Right ventricle myocardium inferior (tissue), 1 donor: Measurements from ENCODE around the gene SAMSN1. TPM values are rescaled to one million over a fixed set of nuclear protein-coding genes. Genes with fewer than 3 reads are reported as not detected.
A peak's percentile ranks its signal among the peaks of the same experiment; 100 is the strongest.
"Not testable (repeated sequence)": the region's sequence is repeated elsewhere in the genome, so short reads cannot be mapped to it uniquely, and the experiment has no call there.

Experiments used
- ATAC-seq: fragments of 200-7000 bp; cut with Tn5 transposase; one replicate; pipeline ENCODE4 v1.9.1; 2020; ENCODE audit warnings: mild to moderate bottlenecking, moderate library complexity
- DNase-seq: peaks from one replicate; pipeline ENCODE4 v3.0.0; 2021; ENCODE audit errors: missing footprints
- intact Hi-C: fragments of 100-400 bp; cut with DNase I; formaldehyde crosslinking; loops from one replicate; pipeline ENCODE4 v1.11.0; 2022
- total RNA-seq: library from RNA; stranded (reverse); fragmentation: NEBNext Ultra II Directional; extraction: Animal tissue kit (Norgen Biotek cat#: 25700); gene quantifications from one replicate; pipeline ENCODE4 v1.2.1, GENCODE V29; 2021
- donor health status: DM: no; HTN: yes; CAD: no; lungs with severe emphysema.

SAMSN1 gene
- total RNA-seq, 1 donor from 2014 or later: 2.4 TPM

GRCh38 chr21:14567331-14568279, 21.5 kb upstream of the SAMSN1 start:
- DNase-seq: no peak
- intact Hi-C loops: no loop called here
- no peak for ATAC-seq

DNA sequence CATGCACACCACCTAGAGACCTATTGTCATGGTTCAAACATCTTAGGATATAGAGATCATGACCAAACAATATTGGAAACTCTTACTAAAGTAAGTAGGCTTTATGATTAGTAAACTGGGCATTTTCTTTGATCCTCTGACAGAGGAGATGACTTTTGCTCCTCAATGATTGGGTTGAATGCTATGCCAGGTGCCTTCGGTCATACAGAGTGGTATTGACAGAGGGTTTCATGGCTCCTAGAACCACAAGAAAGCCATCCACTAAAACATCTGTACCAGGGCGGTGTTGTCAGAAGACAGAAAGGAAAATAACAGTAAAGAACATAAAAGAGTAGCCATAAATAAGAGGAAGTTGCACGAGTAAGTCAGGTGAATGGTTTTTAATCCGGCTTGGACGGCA, 20.8 kb upstream of the SAMSN1 start:
- intact Hi-C loops: no loop called here
- ATAC-seq (no peak), DNase-seq (no peak)

GRCh38 chr21:14562959-14563358, 16.8 kb upstream of the SAMSN1 start:
- no peak for DNase-seq
- intact Hi-C loops: no loop called here
- ATAC-seq: no peak

GRCh38 chr21:14560555-14560954, 14.4 kb upstream of the SAMSN1 start:
- DNase-seq (no peak), ATAC-seq (no peak)
- intact Hi-C loops: no loop called here

GRCh38 chr21:14560139-14560538, 14.0 kb upstream of the SAMSN1 start:
- no peak for DNase-seq
- intact Hi-C loops: no loop called here
- no peak for ATAC-seq

DNA sequence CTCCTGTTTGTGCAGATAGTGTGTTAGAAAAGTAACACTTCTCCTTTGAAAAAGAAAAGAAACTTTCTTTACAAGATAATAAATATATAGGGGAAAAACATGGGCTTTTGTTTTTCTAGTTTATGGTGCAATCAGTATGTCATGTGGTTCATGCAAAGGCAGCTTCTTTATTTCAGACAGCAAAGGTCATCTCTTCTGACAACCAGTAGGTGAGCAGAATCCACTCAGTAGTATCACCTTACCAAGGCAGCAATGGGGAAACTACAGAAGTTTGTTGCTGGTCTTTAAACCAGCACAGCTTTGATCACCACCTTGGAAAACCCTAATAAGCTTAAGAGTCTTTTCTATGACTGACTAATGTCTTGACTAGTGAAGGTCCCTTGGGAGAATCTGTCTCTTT, 13.0 kb upstream of the SAMSN1 start:
- ATAC-seq (no peak), DNase-seq (no peak)
- intact Hi-C loops: no loop called here

- intact Hi-C loops: no loop called here
Observed at GRCh38 chr21:14557413-14557812, 11.3 kb upstream of the SAMSN1 start.

DNA sequence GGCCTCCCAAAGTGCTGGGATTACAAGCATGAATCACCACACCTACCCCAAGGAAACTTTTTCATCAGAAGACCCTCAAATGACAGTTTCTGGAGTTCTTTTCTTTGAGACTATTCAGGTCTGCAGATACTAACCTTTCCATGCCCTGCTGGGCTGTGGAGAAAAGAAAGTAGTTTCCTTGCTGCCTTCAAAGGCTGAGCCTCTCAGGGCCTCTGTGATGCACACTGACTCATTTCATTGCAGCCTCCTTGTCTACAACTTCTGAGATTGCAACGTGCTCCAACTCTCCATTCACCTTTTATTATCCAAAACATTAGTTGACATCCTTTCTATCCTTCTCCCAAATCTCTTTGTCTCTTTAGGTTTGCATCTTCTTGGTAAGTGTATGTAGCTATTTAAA, 8.8 kb upstream of the SAMSN1 start:
- DNase-seq (no peak), ATAC-seq (no peak)
- intact Hi-C loops: no loop called here

More at GRCh38 chr21:14557413-14557812, 11.3 kb upstream of the SAMSN1 start:
- DNase-seq: no peak
- no peak for ATAC-seq

GRCh38 chr21:14553422-14553821, 7.3 kb upstream of the SAMSN1 start:
- intact Hi-C loops: no loop called here
- ATAC-seq: no peak

DNA sequence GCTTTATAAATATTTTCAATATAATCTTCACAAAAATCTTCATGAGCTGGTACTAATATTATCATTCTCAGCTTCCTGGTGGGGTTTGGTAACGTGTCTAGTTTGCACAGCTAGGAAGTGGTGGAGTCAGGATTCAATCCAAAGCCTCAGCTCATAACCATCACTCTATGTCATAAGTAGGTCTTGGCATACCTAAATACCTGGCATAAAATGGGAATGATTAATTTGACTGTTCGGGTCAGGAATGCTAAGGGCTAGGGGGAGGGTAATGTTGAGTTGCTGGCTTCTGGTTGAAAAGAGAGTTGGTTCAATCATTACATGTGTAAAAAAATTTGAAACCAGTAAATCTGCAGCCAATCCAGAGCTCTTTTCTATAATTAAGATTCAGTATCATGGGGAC, 5.6 kb upstream of the SAMSN1 start:
- no peak for ATAC-seq
- intact Hi-C loops: no loop called here
- no peak for DNase-seq

More at GRCh38 chr21:14553422-14553821, 7.3 kb upstream of the SAMSN1 start:
- DNase-seq: no peak

DNA sequence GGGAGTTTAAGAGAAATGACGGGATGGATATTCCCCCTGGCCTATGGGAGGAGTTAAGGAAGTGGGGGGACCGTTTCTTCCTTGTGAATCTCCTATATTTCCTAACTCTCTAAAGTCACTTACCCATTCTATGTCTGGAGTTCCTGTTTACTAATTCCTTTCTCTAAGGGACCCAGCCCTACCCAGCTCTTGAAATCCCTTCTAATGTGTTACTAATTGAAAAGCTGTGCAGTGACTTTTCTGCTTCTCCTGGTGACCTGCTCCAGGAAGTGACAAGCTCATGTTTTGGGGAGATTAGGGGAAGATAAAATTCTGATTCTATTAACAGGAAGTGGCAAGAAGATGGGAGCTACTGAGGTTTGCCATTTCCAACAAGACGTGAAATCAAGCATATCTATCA, 4.0 kb upstream of the SAMSN1 start:
- no peak for DNase-seq
- intact Hi-C loops: no loop called here
- no peak for ATAC-seq

DNA sequence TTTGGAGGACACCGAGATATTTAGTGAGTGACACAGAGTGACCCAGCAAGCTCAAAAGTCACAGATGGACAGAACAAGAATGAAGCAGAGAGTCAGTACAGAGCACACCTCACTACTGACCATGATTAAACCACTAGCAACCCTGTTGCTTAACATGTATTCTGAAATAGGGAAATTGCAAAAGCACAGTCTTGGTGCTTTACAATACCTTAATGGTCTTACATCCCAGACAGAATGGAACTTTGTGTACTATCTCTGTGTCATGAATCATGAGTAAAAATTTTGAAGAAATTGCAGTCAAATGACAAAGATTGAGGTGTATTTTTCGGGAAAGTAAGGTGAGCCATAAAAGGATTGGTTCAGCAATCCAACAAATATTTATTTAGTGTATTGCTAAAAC, 2.7 kb upstream of the SAMSN1 start:
- ATAC-seq (peak; percentile 70), DNase-seq (no peak)
- intact Hi-C loops: no loop called here

DNA sequence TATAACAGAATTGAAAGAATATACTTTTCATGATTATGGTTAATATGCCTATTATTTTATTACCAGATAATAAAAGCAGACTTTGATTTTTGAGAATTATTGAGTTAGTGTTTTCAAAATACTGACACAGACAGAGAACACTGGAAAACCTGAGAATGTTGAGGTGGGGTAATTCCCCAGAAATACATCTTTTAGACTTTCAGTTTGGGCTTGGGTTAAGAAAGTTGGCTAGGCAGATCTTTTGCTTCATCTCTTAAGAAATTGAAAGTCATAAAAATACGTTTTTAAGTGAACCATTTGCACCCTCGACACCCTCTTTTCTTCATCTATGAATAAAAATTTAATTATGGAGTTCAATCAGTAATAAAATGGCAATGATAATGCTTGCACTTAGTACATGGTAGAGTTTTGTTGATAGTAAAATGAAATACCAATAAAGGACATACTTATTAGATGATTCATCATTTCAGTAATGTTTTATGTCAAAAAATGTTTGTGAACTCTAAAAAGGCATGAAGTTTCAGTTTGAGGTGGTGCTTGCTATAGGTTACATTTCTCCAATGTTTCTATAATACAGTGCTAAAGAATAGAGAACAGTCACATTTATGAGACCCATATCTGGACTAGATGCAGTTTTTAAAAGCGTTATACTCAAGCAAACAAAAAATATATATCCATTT, 1.9 kb upstream of the SAMSN1 start:
- DNase-seq (no peak), ATAC-seq (no peak)
- intact Hi-C loops: no loop called here

DNA sequence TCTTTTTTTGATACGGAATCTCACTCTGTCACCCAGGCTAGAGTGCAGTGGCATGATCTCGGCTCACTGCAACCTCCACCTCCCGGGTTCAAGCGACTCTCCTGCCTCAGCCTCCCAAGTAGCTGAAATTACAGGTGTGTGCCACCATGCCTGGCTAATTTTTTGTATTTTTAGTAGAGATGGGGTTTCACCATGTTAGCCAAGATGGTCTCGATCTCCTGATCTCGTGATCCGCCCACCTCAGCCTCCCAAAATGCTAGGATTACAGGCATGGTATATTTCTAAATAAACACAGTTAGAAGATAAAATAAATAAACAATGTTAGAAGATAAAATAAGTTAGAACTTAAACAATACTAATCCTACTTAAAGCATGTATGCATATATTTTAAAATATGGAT, 604 bp upstream of the SAMSN1 start:
- DNase-seq, ATAC-seq, intact Hi-C loops: not testable (repeated sequence)

- intact Hi-C loops: no loop called here
Observed at GRCh38 chr21:14543983-14544382, 2.1 kb downstream of the SAMSN1 start.

GRCh38 chr21:14542638-14543037, 3.5 kb downstream of the SAMSN1 start:
- intact Hi-C loops: no loop called here
- ATAC-seq: no peak
- no peak for DNase-seq

More at GRCh38 chr21:14543983-14544382, 2.1 kb downstream of the SAMSN1 start:
- no peak for DNase-seq
- ATAC-seq: no peak

GRCh38 chr21:14541841-14542490, 4.1 kb downstream of the SAMSN1 start:
- intact Hi-C loops: no loop called here
- ATAC-seq (no peak), DNase-seq (no peak)

- intact Hi-C loops: no loop called here
- DNase-seq: no peak
- ATAC-seq: no peak
Observed at GRCh38 chr21:14538483-14538882, 7.6 kb downstream of the SAMSN1 start.

- ATAC-seq: no peak
- DNase-seq: no peak
- intact Hi-C loops: no loop called here
Observed at GRCh38 chr21:14536929-14537328, 9.2 kb downstream of the SAMSN1 start.

DNA sequence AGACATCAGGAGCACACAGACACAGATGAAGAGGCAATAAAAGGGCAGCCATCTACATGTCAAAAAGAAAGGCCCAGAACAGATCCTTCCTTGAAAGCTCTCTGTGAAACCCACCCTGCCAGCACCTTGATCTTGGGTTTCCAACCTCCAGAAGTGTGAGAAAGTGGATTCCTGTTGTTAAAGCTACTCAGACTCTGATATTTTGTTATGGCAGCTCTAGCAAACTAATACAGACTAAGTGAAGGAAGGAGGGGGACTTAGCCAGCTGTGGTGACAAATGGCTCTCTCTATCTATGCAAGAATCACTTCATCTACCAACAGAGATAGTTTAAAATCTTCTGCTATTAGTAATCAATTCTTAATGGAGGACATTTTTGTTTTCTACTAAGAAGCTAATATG, 10.4 kb downstream of the SAMSN1 start:
- ATAC-seq: no peak
- intact Hi-C loops: no loop called here
- no peak for DNase-seq
